Activated naive CD8-positive, alpha-beta T cell treated with anti-CD3 and anti-CD28 coated beads, Interleukin-2, amount 50 U/mL, for 16 hours (primary cell): ENCODE measurements around the gene CLSTN1.

Source experiments
- DNase-seq: peaks from one replicate; pipeline ENCODE4 v3.0.0-alpha.2; 2020; ENCODE audit warnings: low read depth, low spot score

Gene CLSTN1

DNA sequence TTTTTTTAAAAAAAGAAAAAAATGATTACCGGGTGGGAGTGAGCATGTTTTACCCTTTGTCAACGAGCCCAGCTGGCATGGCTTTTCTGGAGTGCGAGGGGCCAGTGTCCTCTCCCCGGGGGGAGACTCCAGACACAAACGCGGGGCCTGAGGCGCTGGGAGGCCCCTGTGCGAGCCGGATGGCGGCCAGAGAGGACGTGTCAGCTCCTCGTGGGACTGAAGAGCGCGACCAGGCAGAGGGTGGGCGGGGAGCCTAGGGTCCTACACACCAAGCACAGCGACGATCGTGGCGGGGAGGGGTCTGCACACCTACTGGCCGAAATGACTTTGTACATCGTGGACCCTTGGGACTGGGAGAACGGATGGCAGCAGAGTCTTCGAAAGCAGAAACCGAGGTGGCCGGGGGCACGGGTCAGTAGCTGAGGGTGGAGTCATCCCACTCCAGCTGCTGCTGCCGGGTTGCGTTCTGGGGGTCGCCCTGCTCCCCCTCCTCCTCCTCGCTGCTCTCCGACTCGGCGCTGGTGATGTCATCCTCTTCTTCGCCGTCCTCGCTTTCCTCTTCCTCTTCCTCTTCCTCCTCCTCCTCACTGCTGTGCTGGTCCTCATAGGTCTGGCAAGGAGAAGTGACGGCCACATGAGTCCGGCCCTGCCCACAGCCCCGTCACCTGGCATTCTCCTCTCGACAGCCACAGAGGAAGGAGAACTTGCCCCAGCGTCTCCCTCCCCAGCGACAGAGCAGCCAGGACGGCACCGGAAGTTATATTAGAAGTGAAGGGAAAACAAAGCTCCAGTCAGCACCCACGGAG lies 93.5 kb downstream of the CLSTN1 start:
- no peak for DNase-seq

DNA sequence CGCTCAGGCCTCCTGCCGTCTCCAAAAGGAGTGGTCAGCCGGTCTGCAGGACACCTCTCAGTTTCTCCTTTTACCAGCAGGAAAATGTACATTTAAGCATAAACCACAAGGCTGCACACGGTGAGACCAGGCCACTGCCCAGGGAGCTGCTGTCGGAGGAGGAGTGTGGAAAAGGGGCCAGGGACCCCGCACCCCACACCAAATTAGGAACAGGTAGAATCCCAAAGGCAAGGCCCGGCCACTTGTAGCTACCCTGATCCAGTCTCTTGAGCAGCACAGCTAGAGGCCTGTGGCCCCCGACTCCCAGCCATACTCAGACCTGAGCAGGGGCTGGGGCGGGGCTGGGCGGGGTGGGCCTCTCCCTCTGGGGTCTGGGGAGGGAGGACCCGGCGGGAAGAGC lies 94.2 kb downstream of the CLSTN1 start:
- DNase-seq: no peak

GRCh38 chr1:9728451-9729295 lies 95.1 kb downstream of the CLSTN1 start:
- peak; percentile 54 for DNase-seq

GRCh38 chr1:9726905-9727595 lies 96.7 kb downstream of the CLSTN1 start:
- DNase-seq: no peak

DNA sequence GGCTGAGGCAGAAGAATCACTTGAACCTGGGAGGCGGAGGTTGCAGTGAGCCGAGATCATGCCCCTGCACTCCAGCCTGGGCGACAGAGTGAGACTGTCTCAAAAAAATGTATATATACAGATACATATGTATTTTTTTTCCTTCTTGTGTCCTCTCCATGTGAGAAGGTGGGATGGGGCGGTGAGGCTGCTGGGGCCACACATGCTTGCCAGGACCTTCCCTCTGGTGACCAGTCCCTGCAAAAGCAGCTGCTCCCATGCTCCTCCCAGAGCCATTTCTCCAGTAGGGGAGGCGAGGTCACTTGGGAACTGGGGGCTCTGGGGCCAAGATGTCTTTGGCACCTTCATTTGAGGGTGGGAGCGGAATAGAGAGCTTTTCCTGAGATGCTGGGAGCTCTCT lies 97.4 kb downstream of the CLSTN1 start:
- no peak for DNase-seq

- DNase-seq: no peak
Observed at GRCh38 chr1:9724706-9725476, 98.9 kb downstream of the CLSTN1 start.

GRCh38 chr1:9723926-9724325 lies 99.8 kb downstream of the CLSTN1 start:
- no peak for DNase-seq

- DNase-seq: no peak
Observed at GRCh38 chr1:9723068-9723805, 100.5 kb downstream of the CLSTN1 start.

DNA sequence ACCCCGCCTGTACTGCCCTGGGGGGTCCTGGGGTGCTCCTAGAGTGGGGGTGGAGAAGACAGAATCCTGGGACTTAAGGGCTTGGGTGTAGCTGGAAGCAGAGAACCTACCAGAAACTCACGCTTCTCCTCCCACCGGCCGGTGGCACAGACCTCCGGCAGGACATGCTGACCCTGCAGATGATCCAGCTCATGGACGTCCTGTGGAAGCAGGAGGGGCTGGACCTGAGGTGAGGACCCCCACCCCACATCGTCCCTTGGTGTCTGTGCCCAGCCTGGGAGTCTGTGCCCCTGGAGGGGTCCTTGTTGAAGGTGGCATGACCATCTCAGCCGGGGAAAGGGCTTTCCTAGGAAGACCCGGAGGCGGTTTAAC lies 101.4 kb downstream of the CLSTN1 start:
- DNase-seq: no peak

- peak; percentile 78 for DNase-seq
Observed at GRCh38 chr1:9721606-9722377, 102.0 kb downstream of the CLSTN1 start.

DNA sequence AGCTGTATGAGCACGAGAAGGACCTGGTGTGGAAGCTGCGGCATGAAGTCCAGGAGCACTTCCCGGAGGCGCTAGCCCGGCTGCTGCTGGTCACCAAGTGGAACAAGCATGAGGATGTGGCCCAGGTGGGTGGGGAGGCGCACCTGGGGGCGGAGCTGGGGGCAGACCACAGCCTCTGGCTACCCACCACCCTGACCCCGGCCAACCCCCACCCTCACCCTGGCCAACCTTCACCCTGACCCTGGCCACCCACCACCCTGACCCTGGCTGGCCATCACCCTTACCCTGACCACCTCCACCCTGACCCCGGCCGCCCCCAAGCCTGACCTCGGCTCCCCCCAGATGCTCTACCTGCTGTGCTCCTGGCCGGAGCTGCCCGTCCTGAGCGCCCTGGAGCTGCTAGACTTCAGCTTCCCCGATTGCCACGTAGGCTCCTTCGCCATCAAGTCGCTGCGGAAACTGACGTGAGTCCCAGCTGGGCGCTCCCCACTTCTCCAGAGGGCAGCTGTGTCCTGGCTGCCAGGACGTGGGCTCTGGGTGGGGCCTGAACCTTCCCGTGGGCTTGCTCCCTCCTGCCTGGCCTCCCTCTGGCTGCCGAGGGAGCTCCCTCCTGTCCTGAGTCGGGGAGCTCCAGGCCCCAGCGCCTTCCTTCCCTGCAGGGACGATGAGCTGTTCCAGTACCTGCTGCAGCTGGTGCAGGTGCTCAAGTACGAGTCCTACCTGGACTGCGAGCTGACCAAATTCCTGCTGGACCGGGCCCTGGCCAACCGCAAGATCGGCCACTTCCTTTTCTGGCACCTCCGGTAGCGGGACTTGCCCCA lies 102.8 kb downstream of the CLSTN1 start:
- no peak for DNase-seq

GRCh38 chr1:9719978-9720722 lies 103.6 kb downstream of the CLSTN1 start:
- DNase-seq: no peak

- no peak for DNase-seq
Observed at GRCh38 chr1:9718006-9718680, 105.6 kb downstream of the CLSTN1 start.

GRCh38 chr1:9717193-9718005 lies 106.4 kb downstream of the CLSTN1 start:
- DNase-seq: peak; percentile 68

DNA sequence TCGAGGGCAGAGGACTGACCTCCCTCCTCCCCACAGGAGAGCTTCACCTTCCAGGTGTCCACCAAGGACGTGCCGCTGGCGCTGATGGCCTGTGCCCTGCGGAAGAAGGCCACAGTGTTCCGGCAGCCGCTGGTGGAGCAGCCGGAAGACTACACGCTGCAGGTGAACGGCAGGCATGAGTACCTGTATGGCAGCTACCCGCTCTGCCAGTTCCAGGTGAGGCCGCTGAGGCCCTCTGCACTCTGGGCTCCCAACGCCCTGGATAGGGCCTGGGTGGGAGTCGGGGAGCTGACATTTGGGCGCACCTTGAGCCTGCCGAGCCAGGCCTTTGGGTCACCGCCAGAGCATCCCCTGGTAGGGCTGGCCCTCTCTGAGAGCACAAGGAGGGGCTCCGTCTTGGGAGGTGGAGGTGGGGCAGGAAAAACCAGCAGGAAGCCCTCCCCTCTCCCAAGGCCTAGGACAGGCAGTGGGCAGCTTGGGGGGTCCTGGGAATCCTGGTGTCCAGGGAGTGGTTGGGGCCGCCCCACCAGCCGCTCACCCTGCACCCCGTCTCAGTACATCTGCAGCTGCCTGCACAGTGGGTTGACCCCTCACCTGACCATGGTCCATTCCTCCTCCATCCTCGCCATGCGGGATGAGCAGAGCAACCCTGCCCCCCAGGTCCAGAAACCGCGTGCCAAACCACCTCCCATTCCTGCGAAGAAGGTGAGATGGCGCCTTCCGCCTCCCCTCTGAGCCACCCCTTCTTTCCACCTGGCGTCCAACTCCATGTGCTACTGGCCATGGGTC lies 107.2 kb downstream of the CLSTN1 start:
- no peak for DNase-seq

DNA sequence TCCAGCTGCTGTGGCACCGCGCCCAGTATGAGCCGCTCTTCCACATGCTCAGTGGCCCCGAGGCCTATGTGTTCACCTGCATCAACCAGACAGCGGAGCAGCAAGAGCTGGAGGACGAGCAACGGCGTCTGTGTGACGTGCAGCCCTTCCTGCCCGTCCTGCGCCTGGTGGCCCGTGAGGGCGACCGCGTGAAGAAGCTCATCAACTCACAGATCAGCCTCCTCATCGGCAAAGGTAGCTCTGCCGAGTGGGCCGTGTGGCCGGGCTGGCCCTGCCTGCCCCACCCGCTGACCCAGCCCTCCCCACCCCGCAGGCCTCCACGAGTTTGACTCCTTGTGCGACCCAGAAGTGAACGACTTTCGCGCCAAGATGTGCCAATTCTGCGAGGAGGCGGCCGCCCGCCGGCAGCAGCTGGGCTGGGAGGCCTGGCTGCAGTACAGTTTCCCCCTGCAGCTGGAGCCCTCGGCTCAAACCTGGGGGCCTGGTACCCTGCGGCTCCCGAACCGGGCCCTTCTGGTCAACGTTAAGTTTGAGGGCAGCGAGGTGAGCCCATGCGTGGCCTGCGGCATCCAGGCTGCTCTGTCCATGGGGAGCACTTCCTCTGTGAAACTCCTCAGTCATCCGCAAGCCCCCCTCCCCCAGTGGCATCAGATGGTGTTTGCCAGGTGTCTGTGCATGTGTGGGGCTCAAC lies 108.1 kb downstream of the CLSTN1 start:
- DNase-seq: no peak
